EH (cell line): ENCODE data around the gene ATP10A.

Experiments
- DNase-seq: peaks from one replicate; pipeline ENCODE4 v3.0.0-alpha.2; 2015; ENCODE audit warnings: low read depth

Gene ATP10A, protein sequence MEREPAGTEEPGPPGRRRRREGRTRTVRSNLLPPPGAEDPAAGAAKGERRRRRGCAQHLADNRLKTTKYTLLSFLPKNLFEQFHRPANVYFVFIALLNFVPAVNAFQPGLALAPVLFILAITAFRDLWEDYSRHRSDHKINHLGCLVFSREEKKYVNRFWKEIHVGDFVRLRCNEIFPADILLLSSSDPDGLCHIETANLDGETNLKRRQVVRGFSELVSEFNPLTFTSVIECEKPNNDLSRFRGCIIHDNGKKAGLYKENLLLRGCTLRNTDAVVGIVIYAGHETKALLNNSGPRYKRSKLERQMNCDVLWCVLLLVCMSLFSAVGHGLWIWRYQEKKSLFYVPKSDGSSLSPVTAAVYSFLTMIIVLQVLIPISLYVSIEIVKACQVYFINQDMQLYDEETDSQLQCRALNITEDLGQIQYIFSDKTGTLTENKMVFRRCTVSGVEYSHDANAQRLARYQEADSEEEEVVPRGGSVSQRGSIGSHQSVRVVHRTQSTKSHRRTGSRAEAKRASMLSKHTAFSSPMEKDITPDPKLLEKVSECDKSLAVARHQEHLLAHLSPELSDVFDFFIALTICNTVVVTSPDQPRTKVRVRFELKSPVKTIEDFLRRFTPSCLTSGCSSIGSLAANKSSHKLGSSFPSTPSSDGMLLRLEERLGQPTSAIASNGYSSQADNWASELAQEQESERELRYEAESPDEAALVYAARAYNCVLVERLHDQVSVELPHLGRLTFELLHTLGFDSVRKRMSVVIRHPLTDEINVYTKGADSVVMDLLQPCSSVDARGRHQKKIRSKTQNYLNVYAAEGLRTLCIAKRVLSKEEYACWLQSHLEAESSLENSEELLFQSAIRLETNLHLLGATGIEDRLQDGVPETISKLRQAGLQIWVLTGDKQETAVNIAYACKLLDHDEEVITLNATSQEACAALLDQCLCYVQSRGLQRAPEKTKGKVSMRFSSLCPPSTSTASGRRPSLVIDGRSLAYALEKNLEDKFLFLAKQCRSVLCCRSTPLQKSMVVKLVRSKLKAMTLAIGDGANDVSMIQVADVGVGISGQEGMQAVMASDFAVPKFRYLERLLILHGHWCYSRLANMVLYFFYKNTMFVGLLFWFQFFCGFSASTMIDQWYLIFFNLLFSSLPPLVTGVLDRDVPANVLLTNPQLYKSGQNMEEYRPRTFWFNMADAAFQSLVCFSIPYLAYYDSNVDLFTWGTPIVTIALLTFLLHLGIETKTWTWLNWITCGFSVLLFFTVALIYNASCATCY (N-terminal part only)

GRCh38 chr15:25863111-25863967 is at the start of gene ATP10A:
ATP10A (minus strand) TSS chr15:25863327; CDS start chr15:25863096, 231 bp downstream.
- peak; percentile 79 for DNase-seq

GRCh38 chr15:25912035-25912434 is 48.9 kb upstream of the ATP10A start:
- no peak for DNase-seq

GRCh38 chr15:25910832-25911231 is 47.7 kb upstream of the ATP10A start:
- DNase-seq = no peak

GRCh38 chr15:25909806-25910205 is 46.7 kb upstream of the ATP10A start:
- DNase-seq = no peak

GRCh38 chr15:25909325-25909724 is 46.2 kb upstream of the ATP10A start:
- DNase-seq = no peak

DNA sequence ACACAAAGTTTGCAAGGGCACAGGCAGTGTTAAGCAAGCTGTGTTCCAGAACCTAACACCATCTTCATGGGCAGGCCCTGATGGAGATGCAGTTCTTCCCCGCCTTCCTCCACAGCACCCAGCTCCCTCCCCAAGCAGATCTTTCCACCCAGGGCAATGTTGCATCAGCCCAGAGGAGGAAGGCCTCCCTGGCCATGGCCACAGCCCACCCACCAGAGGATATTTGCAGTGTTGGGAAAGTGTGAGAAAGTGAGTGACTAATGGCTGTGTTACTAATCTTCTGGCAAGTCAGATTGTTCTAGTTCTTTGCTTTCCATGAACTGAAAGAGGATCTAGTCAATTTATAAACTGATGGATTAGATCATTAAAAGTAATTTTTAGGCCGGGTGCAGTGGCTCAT is 42.0 kb upstream of the ATP10A start:
- DNase-seq = peak; percentile 94

GRCh38 chr15:25903024-25903581 is 40.0 kb upstream of the ATP10A start:
- DNase-seq = peak; percentile 61

GRCh38 chr15:25901811-25902605 is 38.9 kb upstream of the ATP10A start:
- no peak for DNase-seq

DNA sequence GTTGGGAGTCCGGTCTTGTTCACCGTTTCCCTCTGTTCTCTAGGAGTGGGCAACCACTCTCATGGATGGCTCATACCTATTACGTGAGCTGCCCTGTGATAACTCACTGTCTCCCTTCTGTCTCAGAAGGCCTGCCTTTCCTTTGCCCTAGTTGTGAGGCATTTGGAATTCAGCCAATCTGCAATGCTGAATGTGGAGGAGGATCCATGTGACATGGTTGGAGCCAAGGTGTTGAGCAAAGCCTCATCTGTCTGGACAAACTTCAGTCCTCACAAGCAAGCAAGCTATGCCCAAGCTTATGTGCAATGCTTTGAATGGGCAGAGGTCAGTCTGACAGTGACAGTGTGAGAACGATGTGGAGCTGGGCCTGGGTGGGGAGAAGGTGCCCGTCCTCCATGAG is 37.8 kb upstream of the ATP10A start:
- peak; percentile 28 for DNase-seq

GRCh38 chr15:25900431-25900830 is 37.3 kb upstream of the ATP10A start:
- no peak for DNase-seq

DNA sequence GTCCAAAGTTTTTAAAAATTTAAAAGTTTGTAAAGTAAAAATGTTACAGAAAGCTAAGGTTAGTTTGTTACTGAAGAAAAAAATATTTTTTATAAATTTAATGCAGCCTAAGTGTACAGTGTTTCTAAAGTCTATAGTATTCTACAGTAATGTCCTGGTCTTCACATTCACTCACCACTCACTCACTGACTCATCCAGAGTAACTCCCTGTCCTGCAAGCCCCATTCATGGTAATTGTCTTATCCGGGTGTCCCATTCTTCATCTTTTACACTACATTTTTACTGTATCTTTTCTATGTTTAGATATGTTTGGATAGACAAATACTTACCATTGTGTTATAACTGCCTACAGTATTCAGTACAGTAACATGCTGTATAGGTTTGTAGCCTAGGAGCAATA is 36.7 kb upstream of the ATP10A start:
- peak; percentile 33 for DNase-seq

DNA sequence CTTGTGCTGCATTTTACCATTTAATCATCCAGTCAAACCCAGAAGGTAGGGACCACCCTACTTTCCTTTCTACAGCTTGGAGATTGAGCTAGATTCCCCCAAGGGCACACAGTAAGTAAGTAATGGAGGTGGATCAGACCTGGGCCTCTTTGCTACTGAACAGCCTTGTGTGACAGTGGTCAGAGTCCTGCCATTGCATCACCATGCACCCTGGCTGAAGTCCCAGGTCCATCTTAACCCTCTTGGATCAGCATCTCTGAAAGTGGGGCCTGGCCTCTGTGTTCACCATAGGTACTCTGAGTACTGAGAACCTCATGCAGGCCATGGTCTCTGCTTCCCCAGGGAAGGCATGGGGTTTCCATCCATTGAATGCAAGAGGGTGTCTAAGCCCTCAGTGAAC is 34.5 kb upstream of the ATP10A start:
- no peak for DNase-seq

DNA sequence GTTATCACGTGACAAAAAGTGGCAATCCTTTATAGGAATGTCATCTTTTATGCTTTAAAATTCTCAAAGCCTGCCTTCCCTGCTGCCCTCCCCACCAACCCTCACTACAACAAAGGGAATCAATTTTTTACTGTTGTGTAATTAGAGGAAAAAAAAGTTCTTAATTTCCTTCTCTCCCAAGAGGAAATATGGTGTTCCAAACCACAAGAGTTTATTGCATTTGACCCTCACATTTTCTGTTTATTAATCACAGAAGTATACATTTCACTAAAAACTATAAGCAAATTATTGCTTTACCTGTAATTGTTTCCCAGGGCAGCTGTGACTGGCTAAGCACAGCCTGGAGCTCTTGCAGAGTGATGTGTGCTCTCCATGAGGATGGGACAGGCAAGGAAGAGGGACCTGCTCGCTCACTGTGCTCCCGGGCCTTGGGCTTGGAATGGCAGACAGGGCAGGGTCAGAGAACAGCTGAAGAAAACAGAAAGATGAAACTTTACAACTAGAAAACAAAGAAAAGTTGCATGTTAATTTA is 31.3 kb upstream of the ATP10A start:
- DNase-seq = peak; percentile 61

DNA sequence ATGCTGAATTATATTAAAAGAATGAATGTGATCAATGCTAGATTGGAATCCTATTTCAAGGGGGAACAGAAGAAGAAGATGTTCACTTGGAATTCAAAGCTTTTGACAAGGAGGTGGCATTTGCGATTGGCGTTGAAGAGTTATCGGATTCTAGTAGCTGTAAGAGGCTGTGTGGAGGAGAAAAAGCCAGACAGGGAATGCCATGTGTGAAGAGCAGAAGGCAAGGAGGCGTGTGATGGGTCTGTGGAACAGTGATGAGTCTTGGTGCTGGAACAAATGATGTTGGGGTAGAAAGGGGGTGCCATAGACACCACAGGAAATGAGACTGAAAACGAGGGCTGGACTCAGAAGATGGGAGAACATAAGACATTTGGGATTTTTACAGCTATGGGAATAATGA is 30.5 kb upstream of the ATP10A start:
- DNase-seq = no peak

GRCh38 chr15:25892126-25892525 is 29.0 kb upstream of the ATP10A start:
- peak; percentile 56 for DNase-seq

DNA sequence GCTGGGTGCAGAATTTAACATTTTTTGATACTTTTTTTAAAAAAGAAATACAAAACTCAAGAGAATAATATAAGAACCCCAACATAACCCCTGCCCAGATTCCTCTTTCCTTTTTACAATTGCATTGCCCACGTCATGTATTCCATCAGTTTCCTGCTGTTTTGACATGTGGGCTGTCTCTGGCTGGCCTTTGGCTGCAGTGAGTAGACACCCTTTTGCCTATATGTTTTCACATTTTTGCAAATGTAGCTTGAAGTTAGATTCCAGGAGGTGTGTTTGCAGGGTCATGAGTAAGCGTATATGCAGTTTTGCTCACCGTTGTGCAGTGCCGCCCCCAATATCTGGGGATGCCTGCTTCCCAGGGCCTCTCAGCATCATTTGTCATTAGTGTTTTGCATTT is 28.0 kb upstream of the ATP10A start:
- no peak for DNase-seq

DNA sequence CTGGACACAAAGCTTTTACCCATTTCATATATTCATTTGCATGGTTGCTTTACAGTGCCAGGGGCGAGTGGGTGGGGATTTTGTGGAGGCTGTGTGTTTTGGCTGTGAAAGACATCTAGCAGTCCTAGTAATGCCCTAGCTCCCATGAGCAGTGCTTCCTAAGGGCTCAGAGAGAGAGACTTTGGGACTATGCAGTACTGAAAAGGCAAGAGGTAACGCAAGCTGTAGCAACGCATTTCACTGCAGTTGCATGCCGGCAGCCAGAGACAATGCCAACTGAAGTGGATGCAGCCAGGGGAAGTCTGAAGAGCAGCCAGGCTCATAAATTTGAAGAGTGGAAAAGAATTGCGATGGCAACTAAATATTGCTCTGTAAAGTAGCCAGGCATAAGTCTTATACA is 27.4 kb upstream of the ATP10A start:
- DNase-seq = no peak

DNA sequence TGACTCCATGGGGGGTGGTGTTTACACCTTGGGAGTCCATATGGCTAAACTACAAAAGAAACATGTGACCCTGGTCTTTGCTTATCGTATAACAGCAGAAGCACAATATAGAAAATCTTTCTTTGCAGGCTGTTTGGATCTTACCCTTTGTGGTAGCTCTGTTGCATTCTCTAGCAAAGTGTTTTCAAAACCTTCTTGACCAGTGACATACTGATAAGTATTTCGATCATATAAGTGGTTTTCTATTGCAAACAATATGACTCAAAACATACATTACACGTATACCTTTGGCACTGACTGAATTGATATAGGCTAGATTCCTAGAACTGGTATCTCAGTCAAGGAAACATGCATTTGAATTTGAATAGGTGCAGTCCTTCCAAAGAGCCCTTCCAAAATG is 24.7 kb upstream of the ATP10A start:
- no peak for DNase-seq

GRCh38 chr15:25886498-25887140 is 23.5 kb upstream of the ATP10A start:
- no peak for DNase-seq
